A204.1 (cell line): ENCODE results near the gene ARSB.
"Not testable (repeated sequence)": the region's sequence is repeated elsewhere in the genome, so short reads cannot be mapped to it uniquely, and the experiment has no call there.

ENCODE experiments used
- FAIRE-seq: peaks from 2 replicates; lab custom pipeline; 2012; peaks lifted over from hg19 to GRCh38; lab: Jason Lieb, UNC

ARSB gene

GRCh38 chr5:78751872-78752271 lies 233.2 kb downstream of the ARSB start:
- FAIRE-seq = no peak

DNA sequence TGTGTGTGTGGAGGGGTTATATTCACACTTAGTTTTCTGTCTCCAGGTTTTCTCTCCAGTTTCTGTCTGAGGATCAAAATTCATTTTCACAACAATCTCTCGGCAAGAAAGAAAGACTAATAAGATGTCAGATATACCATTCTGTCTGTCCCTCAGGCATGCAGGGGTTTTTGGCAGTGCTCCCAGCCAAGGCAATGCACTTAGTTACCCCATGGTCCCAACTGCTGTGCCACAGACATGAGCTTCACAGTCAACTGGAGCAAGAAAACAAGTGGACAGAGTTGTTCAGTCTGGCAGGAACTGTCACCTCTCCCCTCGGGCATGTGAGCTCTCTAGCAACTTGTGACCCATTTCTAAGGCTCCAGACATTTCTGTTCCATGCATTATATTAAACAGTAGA lies 234.8 kb downstream of the ARSB start:
- no peak for FAIRE-seq

DNA sequence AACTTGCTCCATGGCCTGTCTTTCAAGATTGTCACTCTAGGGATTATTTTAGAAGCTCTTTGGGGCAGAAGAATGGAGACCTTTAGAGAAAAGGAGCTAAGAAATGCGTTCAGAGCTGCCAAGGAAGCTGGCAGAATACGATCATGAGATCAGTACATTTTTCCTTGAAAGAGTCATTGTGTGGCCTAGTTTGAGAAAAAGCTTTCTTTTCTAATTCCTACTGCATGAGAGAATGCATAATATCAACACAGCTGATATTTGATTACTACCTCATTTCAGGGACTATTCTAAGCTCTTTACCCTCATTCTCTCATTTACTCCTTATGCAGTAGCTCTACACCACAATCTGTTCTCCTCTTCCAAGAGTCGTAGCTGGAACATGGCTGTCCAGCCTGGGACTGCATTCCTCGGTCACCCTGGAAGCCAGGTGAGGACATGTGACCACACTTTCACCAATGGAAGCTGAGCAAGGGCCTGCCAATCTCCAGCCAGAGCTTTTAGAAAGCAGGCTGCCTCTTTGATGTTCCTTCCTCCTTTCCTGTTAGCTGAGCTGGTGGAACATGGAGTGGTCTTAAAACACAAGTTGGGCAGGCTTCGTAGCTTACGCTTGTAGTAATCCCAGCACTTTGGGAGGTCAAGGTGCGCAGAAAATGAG lies 237.3 kb downstream of the ARSB start:
- FAIRE-seq = no peak

- no peak for FAIRE-seq
Observed at GRCh38 chr5:78747055-78747454, 238.1 kb downstream of the ARSB start.

DNA sequence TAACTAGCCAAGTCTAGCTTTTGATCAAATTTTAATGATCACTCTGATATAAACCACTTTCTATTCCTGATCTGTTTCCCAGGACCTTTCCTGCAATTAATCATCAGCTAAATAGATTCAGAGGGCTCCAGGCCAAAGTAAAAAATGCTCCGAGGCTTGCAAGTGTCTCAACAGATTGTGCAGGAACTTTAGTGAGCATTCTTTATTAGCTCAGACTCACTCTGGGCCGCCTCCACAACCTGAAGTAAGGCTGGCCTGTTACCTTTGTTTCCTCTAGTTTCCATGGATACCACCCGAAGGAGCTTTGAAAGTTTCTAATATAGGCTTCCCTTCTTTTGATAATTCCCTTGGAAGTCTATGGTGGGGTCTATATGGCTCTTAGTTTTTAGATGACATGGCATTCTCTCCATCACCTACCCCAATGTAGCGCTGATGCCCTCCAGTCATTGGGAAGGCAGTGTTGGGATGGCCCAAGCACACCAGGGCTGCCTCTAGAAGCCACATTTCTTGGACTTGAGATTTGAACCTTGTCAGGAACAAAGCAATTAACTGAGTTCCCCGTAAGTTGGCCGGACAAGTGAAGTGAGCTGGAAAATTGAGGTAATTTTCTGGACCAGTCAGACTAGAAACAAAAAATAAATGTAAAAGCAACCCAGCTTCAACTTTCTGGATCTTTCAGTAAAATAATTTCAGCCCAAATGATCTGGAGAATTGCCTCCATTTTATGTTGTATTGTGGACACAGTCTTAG lies 238.9 kb downstream of the ARSB start:
- no peak for FAIRE-seq

DNA sequence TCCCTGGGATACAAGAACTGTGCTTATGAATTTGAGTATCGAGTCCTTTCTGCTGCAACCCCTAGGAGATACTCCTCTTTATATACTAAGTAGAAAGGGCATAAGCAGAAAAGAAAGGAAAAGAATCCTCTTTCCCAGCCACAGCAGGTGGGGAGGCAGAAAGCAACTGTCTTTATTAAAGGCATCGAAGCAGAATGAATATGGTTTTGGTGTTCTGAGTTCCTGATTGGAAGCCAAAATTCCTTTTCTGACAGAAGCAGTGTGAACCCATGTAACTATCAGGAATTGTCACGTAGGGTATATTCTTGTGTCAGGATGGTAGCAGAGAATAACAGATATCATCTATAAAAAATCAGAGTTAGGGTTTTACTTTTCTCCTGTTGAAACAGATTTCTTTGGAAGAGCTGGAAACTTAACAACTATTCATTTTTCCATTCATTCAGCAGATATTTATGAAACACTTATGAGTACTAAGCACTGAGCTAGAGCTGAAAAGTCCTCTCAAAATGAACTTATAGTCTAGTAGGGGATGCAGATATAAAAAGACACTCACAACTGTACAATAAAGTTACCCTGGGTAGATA lies 240.1 kb downstream of the ARSB start:
- FAIRE-seq = no peak

DNA sequence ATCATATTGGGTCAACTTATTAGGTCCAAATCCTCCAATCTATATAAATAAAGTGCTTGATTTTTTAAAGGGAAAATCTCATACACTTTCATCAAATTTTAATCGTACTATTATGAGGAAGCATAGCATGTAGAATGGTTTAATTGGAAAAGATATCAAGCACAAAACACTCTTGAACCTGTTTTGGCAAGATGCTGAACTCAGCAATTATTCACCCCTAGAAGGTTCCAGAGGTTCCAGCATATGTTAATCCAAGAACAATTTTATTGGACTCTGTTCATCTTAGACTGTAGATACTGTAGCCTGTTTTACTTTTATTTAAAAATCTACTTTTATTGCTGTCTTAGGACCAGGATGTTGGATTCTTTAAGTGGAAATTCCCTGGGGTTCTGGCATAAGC lies 244.1 kb downstream of the ARSB start:
- FAIRE-seq = no peak

DNA sequence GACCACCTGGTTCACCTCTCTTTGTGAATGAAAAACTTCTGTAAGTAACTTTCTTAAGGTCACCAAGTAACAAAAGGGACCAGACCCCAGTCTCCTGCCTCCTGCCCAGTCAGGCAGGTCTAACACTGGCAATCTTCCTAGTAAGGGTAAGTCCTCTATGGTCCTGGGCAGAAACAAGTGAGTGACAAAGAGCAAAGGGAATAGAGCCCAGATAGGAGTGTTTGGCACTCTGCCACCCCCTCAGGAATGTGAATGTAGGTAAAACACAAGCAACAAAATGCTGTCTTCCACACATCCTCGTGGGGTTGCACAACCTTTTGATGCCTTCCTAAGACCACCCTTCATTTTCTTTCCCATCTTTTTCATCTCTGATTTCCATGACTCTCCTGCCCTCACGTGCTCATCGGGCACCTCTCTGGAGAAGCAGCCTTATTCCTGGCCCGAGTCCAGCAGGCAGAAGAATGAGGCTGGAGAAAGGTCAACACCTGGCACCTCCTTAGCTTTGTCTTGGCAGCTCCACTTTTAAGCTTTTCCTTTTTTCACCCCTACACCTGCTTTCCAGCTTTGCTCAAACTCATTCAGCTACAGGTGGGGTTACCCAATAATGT lies 246.3 kb downstream of the ARSB start:
- no peak for FAIRE-seq

DNA sequence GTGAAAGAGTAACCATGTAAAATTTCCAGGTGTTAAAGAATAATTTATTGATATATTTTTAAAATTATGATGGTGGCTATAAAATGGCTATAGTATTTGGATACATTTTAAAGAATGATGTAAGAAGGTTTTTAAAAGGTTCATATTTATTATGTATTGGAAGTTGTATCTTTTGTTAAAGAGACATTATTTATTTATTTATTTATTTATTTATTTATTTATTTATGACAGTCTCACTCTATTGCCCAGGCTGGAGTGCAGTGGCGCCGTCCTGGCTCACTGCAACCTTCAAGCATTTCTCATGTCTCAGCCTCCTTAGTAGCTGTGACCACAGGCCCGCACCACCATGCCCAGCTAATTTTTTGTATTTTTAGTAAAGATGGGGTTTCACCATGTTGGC lies 247.0 kb downstream of the ARSB start:
- no peak for FAIRE-seq

DNA sequence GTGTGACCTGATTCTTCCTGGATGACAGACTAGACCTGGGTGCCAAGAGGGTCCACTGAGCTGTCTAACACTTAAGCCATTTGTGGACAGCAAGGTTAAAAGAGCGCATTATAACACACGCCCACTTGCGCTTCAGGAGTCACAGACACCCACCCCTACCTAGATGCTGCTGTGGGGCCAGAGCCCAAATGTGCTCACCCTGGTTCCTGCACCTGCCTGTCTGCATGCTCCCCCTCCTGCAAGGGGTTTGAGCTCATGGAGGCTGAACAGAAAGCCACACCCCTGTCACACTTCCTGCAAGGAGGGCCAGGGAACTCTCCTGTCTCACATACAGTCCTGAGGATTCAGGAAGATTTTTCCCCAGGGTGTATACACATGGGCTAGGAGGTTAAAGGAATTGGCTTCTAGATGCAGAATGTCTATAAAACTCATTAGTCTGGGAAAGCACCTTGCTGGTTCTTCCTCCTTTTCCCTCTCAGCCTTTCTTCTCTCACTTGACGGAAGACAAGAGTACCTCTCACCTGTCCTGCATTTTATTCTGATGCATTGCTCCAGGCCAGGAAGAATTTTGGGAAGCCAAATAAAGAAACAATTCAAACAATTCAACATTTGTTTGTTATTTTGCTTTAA lies 249.2 kb downstream of the ARSB start:
- FAIRE-seq = no peak

DNA sequence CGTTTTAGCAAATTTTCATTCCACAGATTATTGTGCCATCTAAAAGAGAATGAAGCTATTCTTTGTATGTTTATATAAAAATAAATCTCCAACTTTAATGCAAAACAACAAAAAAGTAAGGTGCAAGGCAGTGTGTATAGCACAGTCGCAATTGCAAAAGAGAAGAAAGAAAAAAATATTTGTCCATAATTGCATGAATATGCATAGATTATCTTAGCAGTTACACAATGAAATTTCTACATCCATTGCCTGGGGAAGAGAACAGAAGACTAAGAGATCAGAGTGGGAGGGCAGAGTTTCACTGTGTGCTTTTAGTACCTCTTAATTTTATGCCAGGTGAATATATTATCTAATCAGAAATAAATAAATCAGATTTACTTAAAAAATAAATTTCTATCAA lies 250.2 kb downstream of the ARSB start:
- no peak for FAIRE-seq

- FAIRE-seq = no peak
Observed at GRCh38 chr5:78734094-78734845, 250.8 kb downstream of the ARSB start.

DNA sequence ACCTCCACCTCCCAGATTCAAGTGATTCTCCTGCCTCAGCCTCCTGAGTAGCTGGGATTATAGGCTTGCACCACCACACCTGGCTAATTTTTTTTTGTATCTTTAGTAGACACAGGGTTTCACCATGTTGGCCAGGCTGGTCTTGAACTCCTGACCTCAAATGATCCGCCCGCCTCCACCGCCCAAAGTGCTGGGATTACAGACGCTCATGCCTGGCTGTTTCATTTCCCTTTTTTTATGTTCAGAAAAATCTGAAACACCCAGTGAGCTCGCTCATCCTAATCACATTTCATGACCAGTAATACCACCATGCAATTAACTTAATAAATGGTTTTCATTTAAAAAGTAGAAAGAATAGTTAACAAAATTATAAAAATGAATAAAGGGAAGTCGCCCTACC lies 252.4 kb downstream of the ARSB start:
- not testable (repeated sequence) for FAIRE-seq

DNA sequence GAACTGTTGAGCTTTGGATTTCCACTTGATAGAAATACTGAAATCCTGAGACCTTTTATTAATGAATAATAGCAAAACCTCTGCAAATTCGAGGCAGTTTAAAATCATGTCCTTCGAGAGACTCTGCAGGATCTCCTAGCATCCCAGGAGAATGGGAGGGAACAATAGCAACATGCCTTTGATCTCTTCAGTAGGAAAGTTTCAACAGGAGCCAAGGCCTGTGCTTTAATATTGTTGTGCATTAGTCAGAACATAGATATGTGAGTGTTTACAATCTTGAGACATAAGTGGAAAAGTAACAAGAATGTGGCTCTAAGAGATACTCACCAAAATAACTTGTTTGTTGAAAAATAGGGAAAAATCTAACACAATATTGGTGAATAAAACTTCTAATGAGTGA lies 253.2 kb downstream of the ARSB start:
- no peak for FAIRE-seq

DNA sequence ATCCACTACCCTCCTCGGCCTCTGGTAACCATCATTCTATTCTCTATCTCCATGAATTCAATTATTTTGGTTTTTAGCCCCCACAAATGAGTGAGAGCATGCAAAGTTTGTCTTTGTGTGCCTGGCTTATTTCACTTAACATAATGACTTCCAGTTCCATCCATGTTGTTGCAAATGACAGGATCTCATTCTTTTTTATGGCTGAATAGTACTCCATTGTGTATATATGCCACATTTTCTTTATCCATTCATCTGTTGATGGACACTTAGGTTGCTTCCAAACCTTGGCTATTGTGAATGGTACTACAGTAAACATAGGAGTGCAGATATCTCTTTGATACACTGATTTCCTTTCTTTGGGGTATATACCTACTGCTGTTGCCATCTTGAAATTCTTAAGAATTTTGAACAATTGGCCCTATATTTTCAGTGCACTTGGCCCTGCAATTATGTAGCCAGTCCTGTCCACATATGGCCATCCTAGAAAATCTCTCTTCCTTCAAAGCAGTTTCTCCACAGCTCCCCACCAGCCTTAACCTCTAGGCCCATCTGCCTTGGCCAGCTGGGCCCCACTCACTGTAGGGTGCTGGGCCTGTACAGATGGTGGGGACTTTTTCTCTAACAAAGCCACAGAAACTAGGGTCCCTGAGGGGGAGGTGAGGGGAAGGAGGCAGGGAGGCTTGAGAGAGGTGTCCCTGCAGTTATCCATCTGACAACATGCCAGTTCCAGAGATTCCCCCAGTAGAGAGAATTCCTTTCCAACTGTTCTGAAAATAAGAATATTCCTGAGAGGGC lies 254.6 kb downstream of the ARSB start:
- no peak for FAIRE-seq

DNA sequence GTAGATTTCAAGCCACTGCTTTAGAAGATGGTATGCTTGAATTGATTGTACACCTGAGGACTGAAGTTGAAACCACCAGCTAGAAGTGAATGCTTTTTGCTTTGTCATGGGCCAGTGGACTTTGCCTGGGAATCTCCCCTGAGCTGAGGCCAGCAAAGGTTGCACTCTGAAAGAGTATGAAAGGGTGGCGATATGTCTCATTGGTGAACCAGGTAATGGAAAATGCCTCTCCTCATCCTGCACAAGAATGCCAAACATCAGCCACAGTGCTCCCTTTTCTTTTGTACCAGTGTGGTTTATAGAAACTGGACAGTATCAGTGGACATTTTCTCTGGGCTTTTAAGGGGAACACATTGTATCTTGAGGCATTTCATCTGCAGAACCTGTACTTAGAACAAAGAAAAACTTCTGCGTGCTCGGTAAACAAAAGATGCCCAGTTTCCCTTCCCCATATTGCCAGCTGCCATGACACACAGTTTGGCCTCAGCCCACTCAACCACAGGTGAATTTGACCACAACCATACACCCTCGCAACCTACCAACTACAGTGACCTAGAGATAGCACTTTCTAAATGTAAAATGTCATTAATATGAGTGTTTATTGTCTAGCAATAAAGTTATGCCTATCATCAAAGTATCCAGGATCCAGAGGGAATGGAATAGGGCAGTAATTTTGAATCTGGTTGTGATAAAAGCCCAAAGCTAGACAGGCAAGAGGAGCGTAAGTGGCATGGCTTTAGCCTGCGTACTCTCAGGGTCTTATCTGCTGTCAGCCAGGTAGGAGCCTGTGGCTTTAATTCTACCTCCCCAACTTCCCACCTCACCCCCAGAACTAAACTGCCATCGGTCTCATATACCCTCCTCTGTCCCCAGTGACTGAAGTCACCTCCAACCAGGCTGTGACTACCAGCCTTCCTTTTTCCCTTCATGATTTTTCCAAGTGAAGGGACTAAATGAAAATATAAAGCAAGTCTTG lies 257.0 kb downstream of the ARSB start:
- no peak for FAIRE-seq
